Neutrophil (primary cell): ENCODE results near the gene KRT10.

Experiments
- H3K27ac ChIP-seq: fragments of 200-600 bp; sonication (generic); 2 replicates; pipeline ENCODE4 v1.5.1; 2016; ENCODE audit warnings: mild to moderate bottlenecking, moderate library complexity
- H3K27me3 ChIP-seq: fragments of 200-600 bp; sonication (generic); 2 replicates; pipeline ENCODE4 v1.6.0; 2016; ENCODE audit warnings: mild to moderate bottlenecking
- H3K36me3 ChIP-seq: fragments of 200-600 bp; sonication (generic); 2 replicates; pipeline ENCODE4 v1.5.1; 2017
- H3K4me1 ChIP-seq, 2 experiments: fragments of 200-600 bp in 1 of 2; sonication (generic) in 1 of 2; 1 replicate in 1 of 2; 2 replicates in 1 of 2; pipeline versions ENCODE4 v1.5.1 to v1.6.1; 2013 to 2016; ENCODE audit warnings: low read depth in 1 of 2, low read length in 1 of 2, mild to moderate bottlenecking in 1 of 2, moderate library complexity in 1 of 2; ENCODE audit not compliant: control insufficient read depth in 1 of 2, insufficient read depth in 1 of 2
- H3K4me3 ChIP-seq, 2 experiments: fragments of 200-600 bp in 1 of 2; sonication (generic) in 1 of 2; 1 replicate in 1 of 2; 2 replicates in 1 of 2; pipeline ENCODE4 v1.5.1; 2013 to 2016; ENCODE audit warnings: low read depth in 1 of 2, low read length in 1 of 2, mild to moderate bottlenecking in 1 of 2, moderate library complexity in 1 of 2
- H3K9me3 ChIP-seq: fragments of 200-600 bp; sonication (generic); 2 replicates; pipeline ENCODE4 v1.5.1; 2016
- CTCF ChIP-seq: fragments of 200-600 bp; sonication (generic); IDR thresholded peaks from 2 replicates; pipeline ENCODE4 v1.5.1; 2016; ENCODE audit warnings: antibody characterized with exemption

Gene KRT10

GRCh38 chr17:40800381-40800780 lies 22.0 kb downstream of the KRT10 start:
- no peaks in the 10 kb centered on the region for H3K4me1 ChIP-seq
- no peaks in the 10 kb centered on the region for H3K36me3 ChIP-seq
- no peaks in the 10 kb centered on the region for H3K9me3 ChIP-seq
- peaks cover 100% of the 10 kb centered on the region for H3K27me3 ChIP-seq
- TF ChIP-seq CTCF = no peak
- H3K4me3 ChIP-seq = no peak overlapping the region
- H3K27ac ChIP-seq = no peak overlapping the region

GRCh38 chr17:40799859-40800258 lies 22.6 kb downstream of the KRT10 start, which contains the start of gene KRT28:
Gene KRT28 (minus strand): TSS chr17:40799959. CDS start chr17:40799893, 66 bp downstream.
- Histone ChIP-seq H3K4me3 (no peak within 1 kb of the TSS), H3K4me1 (no peaks in the 10 kb centered on the region), H3K27ac (no peak within 1 kb of the TSS), H3K27me3 (peaks cover 100% of the 10 kb centered on the region), H3K36me3 (no peaks in the 10 kb centered on the region), H3K9me3 (no peaks in the 10 kb centered on the region)
- no peak for TF ChIP-seq CTCF

GRCh38 chr17:40796846-40797245 lies 25.6 kb downstream of the KRT10 start:
- H3K36me3 ChIP-seq = no peaks in the 10 kb centered on the region
- peaks cover 93% of the 10 kb centered on the region for H3K27me3 ChIP-seq
- no peak overlapping the region for H3K27ac ChIP-seq
- no peak for TF ChIP-seq CTCF
- H3K9me3 ChIP-seq = no peaks in the 10 kb centered on the region
- no peak overlapping the region for H3K4me3 ChIP-seq
- H3K4me1 ChIP-seq = no peaks in the 10 kb centered on the region

- Histone ChIP-seq H3K4me3 (no peak overlapping the region), H3K36me3 (no peaks in the 10 kb centered on the region), H3K27me3 (peaks cover 92% of the 10 kb centered on the region), H3K9me3 (no peaks in the 10 kb centered on the region), H3K4me1 (no peaks in the 10 kb centered on the region), H3K27ac (no peak overlapping the region)
- no peak for TF ChIP-seq CTCF
These were observed 27.3 kb downstream of the KRT10 start for GRCh38 chr17:40795019-40795667.

GRCh38 chr17:40794466-40794865 lies 27.9 kb downstream of the KRT10 start:
- TF ChIP-seq CTCF = no peak
- Histone ChIP-seq H3K27ac (no peak overlapping the region), H3K27me3 (peaks cover 92% of the 10 kb centered on the region), H3K4me3 (no peak overlapping the region), H3K36me3 (no peaks in the 10 kb centered on the region), H3K9me3 (no peaks in the 10 kb centered on the region), H3K4me1 (no peaks in the 10 kb centered on the region)
